ENCODE results near the gene SARDH. TPM values are rescaled to one million over a fixed set of nuclear protein-coding genes. Genes with fewer than 3 reads are reported as not detected.

SARDH gene
- total RNA-seq, 1 donor from 2014 or later, result 0.20 TPM

DNA sequence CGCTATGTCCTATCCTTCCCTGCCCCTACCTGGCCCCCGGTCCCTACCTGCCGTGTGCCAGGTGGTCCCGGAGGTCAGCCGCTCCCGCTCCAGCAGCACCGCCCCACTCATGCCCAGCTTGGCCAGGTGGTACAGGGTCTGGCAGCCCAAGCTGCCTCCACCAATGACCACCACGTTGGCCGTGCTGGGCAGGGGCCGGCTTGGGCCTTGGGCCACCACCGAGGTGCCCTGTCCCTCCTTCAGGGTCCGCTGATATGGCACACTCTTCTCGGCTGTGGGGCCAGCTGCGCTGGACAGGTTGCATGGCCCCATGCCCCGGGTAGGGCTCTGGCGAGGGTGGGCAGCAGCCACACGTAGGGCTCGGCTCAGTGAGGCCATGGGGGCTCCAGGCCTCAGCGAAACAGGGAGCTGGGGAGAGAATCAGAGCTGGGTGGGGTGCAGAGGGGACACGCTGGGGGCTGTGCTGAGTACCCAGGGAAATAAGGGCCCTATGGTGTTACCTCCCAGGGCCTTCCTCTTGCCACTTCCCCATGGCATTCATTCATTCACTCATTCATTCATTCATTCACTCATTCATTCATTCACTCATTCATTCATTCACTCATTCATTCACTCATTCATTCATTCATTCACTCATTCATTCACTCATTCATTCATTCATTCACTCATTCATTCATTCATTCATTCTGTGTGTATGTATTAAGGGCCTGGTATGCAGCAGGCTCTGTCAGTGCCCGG, 4.2 kb downstream of the SARDH start:
- DNase-seq (ENCODE audit: low read depth, low spot score), result no peak

DNA sequence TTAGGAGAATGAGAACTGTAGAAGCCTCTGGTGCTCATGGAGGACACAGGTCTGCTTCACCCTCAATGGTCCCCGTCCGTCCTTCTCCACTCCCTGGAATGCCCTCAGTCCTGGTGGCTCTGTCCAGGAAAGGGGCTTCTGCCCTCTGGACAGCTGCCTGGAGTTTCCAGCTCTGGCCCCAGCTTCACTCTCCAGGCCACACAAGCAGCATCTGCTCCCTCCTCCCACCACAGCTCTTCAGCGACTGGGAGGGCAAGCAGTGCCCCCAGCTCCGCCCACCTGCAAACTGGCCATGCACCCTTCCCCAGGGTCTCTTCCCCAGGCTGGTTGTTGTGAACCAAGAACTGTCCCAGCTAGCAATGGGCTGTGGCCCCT, 4.7 kb downstream of the SARDH start:
- DNase-seq (ENCODE audit: low read depth, low spot score), result no peak

DNA sequence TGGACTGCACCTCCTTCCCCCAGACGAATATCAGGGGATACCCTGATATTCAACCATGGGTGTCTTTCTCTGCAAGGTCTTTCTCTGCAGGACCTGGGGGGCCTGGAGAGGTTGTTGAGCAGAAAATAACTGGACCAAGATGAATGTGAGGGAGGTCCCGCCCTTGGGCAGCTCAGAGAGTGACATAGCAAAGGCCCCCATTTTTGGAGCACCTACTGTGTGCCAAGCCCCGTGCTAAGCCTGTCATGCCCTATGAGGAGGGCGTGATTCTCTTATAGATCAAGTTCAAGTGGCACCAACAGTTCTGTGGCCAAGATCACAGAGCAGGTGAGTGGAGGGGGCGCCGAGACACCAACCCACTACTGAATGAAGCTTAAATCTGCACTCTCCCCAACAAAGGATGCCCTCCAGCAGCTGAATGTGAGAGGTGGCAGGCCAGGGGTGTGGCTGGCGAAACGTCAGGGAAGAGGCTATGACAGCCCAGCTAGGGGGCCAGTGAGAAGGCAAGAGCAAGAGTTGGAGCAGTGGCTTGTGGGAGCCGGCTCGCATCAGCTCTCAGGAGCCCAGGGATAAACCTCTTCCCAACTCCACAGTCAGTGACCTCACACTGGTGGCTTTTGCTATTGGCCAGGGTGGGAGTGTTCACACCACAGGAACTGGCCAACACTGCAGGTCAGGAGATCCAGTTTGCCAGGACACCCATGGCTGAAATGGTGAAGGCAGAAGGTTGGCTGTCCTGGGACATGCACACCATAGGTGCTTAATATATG, 5.3 kb downstream of the SARDH start:
- no peak for DNase-seq (ENCODE audit: low read depth, low spot score)

DNA sequence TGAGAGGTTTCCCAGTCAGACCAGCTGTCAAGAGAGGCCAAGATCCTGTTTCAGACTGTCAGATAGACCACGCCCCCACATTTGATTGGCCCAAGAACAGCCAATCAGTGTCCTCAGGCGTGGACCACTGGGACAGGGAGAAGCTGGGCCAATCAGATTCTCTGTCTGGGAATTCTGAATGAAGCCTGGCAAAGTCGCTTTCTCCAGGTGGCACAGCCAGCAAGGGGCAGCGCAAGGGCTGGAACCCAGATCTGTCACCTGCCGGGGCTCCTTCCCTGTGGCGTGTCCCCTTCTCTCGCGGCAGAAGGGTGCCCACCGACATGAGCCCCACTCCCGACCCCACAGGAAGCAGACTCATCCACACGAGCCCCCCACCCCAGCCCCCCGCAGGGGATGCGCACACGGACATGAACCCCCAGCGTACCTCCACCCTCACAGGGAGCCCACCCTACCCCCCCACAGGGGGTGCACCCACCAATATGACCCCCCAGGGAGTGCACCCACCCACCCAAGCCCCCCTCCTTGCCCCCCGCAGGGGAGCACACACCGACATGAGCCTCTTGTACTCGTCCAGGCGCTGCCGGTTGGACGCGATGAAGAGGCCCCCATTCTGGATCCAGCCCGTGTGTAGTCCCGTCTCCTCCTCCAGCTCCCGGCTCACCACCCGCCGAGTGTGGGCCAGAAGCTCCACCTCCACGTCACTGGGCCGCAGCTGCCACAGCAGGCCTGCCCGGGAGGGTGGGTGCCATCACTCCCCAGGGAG, 6.1 kb downstream of the SARDH start:
- no peak for DNase-seq (ENCODE audit: low read depth, low spot score)

DNA sequence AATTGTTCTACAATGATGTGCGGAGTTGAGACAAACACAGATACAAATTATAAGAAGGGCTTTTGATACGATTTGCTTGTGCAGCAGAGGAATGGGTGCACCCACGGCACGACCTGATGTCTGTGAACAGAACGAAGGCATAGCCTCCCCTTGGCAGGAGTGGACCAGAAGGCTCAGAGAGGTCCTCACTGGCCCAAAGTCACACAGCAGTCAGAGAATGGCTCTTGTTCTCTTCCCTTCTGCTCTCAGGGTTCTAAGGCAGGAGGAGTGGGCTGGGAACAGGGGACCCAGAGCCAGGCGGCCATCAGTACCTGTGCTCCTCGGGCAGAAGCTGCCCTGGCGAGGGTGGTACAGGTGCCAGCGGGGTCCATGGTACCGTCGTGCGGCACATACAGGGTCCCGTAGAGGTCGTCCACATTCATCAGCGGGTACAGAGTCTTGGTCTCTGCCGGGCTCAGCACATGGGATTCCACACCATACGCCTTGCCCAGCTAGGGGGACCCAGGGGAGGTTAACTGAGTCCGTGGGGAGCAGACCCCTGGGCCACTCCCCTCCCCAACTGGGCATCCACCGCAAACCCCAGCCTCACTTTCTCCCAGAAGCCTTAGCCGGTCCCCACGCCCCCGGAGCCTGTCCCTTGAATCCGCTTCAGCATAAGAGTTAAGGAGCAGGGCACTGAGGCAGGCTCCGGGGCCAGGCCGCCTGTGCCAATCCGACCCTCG, 7.0 kb downstream of the SARDH start:
- no peak for DNase-seq (ENCODE audit: low read depth, low spot score)

DNA sequence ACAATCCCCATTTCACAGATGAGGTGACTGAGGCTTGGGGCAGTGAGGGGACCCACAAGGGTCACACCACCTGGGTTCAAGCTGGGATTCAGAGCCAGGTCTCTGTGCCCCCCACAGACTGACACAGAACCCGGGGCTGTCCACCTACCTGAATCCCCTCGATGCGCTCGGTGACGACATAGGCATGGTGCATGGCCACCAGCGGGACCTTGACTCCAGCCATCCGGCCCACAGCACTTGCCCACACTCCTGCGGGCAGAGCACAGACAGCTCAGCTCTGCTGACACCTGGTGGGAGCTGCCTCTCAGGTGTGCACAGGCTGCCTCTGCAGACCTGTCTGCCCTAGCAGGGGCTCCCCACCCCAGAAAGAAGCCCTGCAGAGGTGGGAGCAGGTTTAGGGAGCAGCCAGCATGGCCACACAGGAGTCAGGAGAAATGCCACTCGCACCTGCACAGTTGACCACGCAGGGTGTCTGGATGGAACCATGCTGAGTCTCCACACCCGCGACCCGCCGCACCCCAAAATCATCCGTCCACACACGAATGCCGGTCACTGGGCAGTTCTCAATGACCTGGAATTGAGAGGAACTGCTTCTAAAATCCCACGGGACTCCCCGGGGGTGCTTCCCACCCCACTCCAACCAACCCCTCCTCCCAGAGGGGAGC, 8.4 kb downstream of the SARDH start:
- no peak for DNase-seq (ENCODE audit: low read depth, low spot score)

DNA sequence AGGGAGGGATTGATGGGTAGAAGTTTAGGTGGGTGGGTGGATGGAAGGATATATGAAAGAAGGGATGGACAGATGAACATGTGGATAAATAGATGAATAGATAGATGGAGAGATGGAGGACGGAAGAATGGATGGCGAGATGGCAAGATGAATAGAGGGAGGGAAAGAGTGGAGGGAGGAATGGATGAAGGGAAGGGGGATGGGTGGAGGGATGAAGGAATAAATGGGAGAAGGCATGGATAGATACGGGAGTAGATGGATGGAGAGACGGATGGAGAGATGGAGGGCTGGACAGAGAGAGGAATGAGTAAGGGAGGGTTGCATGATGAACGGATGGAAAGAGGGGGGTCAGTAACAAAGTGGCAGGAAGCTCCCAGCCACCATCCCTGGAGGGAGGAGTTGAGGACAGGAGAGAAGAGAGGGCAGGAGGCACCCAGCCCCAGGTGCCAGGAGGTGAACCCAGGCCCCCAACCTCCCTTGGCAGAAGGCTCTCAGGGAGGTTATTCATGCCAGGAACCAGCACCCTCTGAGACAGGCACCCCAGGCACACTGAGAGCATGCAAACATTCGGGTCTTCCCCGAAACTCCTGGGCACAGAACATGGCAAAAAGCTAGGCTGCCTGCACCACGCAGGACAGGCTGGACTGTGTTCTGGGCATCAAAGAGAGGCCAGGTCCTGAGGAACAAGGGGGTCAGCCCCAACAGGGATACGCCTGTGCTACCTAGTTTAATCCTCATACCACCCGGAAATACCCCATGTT, 9.1 kb downstream of the SARDH start:
- DNase-seq (ENCODE audit: low read depth, low spot score), result no peak

DNA sequence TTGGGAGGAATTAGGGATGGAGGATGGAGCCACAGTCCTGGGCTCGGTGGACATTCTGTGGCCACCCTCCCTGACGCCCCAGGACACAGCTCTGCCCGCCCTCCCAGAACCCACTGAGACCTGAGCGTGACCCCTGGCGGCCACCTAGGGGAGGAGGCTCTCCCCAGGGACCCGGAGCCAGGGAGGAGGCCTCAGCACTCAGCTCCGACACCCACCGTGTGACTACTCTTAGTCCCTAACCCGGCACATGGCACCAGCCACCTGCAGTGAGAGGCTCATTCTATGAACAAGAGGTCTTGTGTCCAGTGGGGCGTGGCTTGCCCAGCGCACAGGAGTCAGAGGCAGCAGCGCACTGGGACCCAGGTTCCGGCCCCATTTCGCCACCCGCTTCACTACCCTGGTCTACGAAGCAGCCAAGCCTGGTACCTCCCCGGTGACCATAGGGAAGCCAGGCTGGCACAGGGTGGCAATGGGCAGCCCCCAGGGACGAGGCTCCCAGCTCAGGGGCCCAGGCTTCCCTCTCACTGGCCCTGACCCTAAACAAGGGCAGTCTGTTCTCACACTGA, 10.2 kb downstream of the SARDH start:
- no peak for DNase-seq (ENCODE audit: low read depth, low spot score)

DNA sequence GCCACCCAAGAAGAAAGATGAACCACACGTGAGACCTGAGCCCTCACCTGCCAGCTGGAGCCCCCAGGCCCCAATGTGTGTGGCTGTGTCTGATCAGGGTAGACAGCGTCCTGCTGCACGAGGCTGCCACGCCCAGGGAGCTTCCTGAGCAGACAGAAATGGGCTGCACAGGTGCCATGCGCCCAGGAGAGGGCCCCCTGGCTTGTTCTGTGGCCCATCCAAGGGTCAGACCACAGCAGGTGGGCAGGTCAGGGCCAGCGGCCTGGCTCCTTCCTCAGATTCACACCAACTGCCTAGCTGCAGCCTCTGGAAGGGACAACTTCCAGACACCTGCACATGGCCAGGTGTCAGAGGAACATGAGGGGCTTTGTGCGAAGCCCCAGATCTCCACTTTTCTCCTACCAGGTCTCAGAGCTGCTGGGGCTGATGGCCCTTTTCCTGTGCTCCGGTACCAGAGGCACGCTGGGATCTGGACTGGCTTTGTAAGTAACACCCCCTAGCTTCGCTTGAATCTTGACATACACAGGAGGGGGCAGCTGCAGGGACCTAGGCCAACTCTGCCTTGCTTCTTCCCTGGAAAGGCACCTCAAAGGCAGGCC, 10.8 kb downstream of the SARDH start:
- no peak for DNase-seq (ENCODE audit: low read depth, low spot score)

DNA sequence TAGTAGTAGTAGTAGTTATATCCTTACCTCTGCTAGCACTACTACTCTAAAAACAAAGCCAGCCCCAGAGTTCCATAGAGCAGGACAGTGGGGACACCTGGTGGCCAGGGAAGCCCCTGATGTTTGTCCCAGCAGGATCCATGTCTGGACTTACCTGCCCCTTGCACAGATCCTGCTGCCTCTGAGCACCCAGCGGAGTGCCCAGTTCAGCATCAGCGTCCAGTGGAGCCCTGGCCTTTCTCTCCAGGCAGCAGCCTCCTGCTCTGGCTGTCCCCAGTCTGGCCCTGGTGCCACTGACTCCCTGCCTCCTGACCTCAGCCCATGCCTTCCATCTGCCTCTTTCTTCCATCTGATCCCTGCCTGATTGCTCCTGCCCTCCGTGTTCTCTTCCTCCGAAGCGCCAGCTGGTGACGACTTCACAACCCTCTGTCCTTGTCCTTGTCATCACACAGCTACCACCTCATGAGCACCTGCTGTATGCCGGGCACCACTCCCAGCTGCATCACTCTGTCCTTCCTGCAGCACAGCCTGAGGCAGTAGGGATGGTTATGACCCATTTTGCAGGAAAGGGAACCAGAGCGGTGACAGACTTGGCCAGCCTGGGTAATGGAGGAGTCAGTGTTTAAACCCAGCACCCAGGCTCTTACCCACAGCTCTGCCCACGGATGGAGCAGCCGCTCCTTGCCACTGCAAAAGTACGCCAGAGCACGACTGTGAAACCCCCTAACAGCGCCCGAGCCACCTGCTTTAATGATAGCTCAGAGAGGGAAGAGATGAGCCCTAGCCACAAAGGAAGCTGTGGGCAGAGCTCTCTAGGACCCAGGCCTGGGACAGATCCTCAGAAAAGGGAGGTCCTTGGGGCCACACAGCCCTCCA, 11.5 kb downstream of the SARDH start:
- no peak for DNase-seq (ENCODE audit: low read depth, low spot score)

DNA sequence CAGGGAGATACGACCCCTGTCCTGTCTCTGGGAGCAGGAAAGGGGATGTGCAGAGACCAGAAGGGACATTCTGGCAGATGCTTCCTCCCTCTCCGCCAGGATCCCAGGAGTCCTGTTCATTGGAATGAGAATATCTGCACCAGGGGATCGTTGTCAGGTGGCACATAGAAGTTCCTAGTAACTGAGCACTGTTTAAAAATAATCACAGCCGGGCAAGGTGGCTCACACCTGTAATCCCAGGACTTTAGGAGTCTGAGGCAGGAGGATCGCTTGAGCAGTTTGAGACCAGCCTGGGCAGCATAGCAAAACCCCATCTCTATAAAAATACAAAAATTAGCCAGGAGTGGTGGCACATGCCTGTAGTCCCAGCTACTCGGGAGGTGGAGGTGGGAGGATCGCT, 12.3 kb downstream of the SARDH start:
- DNase-seq (ENCODE audit: low read depth, low spot score), result no peak

DNA sequence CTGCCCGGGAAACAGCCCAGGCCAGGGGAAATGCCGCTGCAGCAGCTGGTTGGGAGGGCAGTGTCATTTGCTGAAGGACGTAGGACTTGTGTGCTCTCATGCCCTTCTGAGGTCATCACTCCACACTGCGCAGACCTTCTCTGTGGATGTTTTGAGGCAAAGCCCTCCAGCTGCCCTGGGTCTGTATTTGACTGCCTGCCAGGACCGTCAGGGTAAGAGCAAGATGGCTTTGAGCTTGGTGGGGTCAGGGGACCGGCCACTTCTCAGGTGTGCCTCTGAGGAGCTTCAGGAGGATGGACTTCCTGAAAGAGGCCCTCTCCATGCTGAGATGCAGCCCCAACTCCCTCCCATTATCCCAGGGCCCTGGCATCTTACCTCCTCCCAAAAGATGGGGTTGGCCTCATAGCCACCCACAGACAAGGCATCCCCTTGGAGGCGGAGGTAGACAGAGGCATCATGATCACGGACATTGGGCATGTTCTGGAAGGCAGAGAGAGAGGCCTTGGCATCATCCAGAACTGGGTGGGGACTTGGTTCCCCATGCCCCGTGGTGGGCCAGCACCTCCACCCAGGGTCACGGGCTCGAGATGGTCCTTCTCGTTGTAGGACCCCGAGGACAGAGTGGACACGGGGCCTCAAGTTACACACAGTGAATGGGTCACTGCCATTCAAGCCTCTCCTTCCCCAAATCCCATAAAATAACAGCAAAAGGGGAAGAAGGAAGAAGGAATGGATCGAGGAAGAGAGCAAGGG, 19.4 kb downstream of the SARDH start:
- DNase-seq (ENCODE audit: low read depth, low spot score), result no peak

DNA sequence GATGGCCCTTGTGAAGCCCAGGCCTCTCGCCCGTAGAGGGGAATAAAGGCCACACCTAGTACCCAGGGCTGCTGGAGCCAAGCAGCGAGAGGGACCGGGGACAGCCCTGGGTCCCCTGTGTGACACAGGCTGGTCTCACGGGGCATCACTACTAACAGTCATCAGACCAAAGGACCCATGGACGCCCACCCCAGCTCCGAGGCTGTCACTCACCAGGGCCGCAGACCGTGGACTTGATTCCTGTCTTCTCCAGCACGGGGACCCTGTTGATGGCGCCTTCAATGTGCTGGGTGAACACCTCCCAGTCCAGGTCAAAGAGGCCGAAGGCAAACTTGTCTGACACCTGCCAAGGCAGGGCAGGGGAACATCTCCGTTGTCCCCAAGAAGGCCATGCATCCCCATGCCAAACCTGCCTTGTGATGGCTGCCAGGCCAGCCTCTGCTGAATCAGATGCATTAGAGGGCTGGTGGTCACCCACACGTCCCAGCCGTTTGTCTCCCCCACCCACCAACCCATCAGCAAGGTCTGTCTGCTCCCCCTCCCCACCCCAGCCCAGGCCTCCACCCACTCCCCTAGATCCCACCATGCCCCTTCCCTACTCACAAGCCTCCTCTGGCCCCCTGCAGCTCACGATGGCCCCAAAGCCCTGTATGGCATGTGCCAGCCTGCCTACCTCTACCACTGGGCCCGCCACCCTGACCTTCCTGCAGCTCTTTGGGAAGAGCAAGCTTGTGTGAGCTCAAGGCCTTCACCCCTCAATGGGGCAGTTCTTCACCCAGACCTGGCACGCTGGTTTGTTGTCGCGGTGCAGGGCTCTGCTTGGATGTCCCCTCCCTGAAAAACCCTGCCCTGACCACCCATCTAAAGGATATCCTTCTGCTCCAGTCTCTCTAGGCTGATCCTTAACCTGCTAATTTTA, 20.8 kb downstream of the SARDH start:
- no peak for DNase-seq (ENCODE audit: low read depth, low spot score)

DNA sequence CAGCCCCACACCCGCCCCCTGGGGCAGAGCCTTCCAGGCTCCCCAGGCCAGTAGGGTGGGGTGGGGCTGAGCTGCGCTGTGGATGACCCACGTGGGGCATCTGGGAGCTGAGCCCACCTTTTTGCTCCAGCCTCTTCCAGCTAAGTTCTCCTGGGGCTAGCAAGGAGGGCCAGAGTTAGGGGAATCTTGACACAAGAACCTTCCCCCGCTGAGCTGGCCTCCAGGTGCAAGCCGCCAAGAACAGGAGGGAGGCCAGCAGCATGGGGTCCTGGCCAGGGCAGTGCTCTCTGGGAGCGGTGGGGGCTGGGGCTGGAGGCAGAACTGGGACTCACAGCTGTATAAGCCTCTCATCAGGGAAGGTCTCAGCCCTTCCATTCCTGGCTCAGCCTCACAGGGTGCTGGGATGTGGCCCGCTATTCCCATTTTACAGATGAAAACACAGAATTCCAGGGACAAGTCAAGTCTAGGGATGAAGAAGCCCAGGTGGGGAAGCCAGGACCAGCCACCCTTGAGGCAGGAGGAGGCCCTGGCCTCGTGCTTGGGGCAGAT, 21.5 kb downstream of the SARDH start:
- DNase-seq (ENCODE audit: low read depth, low spot score), result no peak

DNA sequence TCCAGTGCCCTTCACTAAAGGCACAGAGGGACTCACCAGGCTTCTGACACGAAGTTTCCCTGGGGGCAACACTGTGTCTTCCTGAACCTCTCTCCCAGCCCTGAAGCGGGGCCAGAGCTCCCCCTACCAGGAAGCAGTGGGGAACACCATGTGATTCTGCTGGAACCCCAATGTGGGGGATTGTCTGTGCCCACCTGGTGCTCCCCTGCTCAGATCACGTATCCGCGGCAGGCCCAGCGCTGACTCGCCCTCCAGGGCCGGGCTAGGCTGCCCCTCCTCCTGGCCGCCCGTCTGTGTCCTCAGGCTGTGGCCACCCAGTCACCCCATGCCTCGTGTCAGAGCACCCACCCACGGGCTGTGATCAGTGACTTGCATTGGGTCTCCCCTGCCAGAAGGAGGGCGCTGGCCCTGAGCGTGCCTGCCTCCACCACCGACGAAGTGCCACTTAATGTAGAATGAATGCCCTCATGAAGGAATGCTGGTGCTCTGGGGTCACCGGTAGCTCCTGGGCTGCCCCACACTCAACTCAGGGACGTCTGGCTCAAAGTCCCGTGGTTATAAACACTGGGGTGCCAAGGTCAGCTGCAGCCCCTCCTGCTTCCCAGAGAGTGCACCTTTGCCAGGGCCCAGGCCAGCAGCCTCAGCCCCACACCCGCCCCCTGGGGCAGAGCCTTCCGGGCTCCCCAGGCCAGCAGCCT, 22.1 kb downstream of the SARDH start:
- DNase-seq (ENCODE audit: low read depth, low spot score), result no peak

DNA sequence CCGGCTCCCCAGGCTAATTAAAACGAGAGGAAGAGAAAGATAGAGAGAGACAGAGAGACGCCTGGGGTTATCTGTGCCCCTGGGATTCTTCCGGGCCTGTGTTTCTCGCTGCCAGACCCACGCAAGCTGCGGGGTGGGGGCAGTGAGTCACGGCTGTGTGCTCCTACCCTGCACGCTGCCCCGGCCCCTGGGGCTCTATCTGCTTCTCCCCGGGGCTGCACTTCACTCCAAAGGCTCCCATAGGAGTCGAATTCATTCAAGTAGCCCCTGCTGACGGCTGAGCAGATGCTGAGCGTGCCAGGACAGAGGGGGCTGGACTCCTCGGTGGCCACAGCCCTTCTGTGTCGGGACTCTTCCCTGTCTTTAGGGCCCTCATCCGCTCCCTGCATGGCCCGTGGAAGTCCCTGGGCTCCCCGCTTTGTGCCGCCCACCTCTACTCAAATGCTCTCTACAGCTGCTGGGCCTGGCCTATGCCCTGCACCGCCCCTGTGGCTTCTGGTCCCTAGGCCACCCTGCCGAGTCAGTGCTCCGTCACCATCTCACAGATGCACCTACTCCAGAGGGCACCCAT, 22.8 kb downstream of the SARDH start:
- no peak for DNase-seq (ENCODE audit: low read depth, low spot score)
